ENCODE measurements around the gene FBP2.
"Not testable (repeated sequence)": the region's sequence is repeated elsewhere in the genome, so short reads cannot be mapped to it uniquely, and the experiment has no call there.

FBP2 gene

GRCh38 chr9:94581728-94582127, 11.9 kb downstream of the FBP2 start:
- Histone ChIP-seq H3K27me3 (ENCODE audit: control insufficient read depth, insufficient read depth, low read length) (peaks cover 23% of the 10 kb centered on the region), H3K4me1 (ENCODE audit: control insufficient read depth, insufficient read depth, low read length) (no peaks in the 10 kb centered on the region), H3K9me3 (replicated peaks; ENCODE audit: low read length) (no peaks in the 10 kb centered on the region), H3K36me3 (ENCODE audit: insufficient read depth, low read length) (no peaks in the 10 kb centered on the region), H3K4me2 (ENCODE audit: low read length) (no peak overlapping the region), H3K9ac (ENCODE audit: low read depth, low read length) (no peak overlapping the region), H3K4me3 (ENCODE audit: low read length) (no peak overlapping the region)

DNA sequence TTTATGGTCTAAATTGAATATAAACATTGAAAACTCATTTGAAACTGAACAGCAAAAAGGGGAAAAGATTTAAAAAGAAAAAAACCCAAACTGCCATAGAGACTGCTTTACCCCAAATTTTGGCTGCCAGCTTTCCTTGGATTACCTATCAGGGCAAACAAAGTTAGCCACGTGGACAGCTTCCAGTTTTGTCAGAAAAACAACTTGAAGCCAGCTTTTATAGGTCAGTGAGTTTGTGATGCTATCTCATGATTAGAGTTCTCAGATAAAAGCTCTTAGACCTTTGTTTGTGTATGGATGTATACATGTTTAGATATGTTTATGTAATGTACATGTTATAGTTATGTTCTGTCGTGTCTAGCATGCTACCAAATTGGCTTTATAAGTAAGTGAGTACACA, 16.1 kb downstream of the FBP2 start:
- Histone ChIP-seq H3K4me2 (ENCODE audit: low read length) (no peak overlapping the region), H3K4me3 (ENCODE audit: low read length) (no peak overlapping the region), H3K4me1 (ENCODE audit: control insufficient read depth, insufficient read depth, low read length) (no peaks in the 10 kb centered on the region), H3K9me3 (replicated peaks; ENCODE audit: low read length) (no peaks in the 10 kb centered on the region), H3K27me3 (ENCODE audit: control insufficient read depth, insufficient read depth, low read length) (peaks cover 17% of the 10 kb centered on the region), H3K9ac (ENCODE audit: low read depth, low read length) (no peak overlapping the region), H3K36me3 (ENCODE audit: insufficient read depth, low read length) (no peaks in the 10 kb centered on the region)

DNA sequence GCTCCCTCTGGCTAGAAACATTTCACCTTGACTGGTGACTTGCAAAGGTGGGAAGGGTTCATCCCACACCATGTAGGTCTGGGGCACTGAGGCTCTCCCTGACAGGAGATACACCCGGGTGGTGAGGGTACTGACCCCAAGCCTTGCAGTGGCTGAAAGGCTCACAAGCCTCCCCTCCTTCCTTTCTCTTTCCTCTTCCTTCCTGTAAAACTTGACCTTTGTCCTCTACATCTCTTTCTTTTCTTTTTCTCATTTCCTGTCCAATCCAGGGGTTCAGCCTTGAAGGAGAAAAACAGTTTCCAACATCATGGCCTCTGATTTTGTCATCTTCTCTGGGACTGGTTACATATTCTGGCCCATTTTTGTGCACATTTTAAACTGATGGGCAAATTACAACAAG, 16.6 kb downstream of the FBP2 start:
- Histone ChIP-seq H3K4me2 (ENCODE audit: low read length) (no peak overlapping the region), H3K4me1 (ENCODE audit: control insufficient read depth, insufficient read depth, low read length) (no peaks in the 10 kb centered on the region), H3K4me3 (ENCODE audit: low read length) (no peak overlapping the region), H3K9ac (ENCODE audit: low read depth, low read length) (no peak overlapping the region), H3K36me3 (ENCODE audit: insufficient read depth, low read length) (no peaks in the 10 kb centered on the region), H3K27me3 (ENCODE audit: control insufficient read depth, insufficient read depth, low read length) (peaks cover 17% of the 10 kb centered on the region), H3K9me3 (replicated peaks; ENCODE audit: low read length) (no peaks in the 10 kb centered on the region)

GRCh38 chr9:94576131-94576530, 17.5 kb downstream of the FBP2 start:
- H3K36me3 ChIP-seq (ENCODE audit: insufficient read depth, low read length): no peaks in the 10 kb centered on the region
- no peak overlapping the region for H3K9ac ChIP-seq (ENCODE audit: low read depth, low read length)
- H3K4me2 ChIP-seq (ENCODE audit: low read length): no peak overlapping the region
- H3K4me1 ChIP-seq (ENCODE audit: control insufficient read depth, insufficient read depth, low read length): no peaks in the 10 kb centered on the region
- H3K27me3 ChIP-seq (ENCODE audit: control insufficient read depth, insufficient read depth, low read length): peaks cover 18% of the 10 kb centered on the region
- no peaks in the 10 kb centered on the region for H3K9me3 ChIP-seq (replicated peaks; ENCODE audit: low read length)
- no peak overlapping the region for H3K4me3 ChIP-seq (ENCODE audit: low read length)

- no peak overlapping the region for H3K4me3 ChIP-seq (ENCODE audit: low read length)
- H3K4me1 ChIP-seq (ENCODE audit: control insufficient read depth, insufficient read depth, low read length): no peaks in the 10 kb centered on the region
- no peaks in the 10 kb centered on the region for H3K36me3 ChIP-seq (ENCODE audit: insufficient read depth, low read length)
- peaks cover 30% of the 10 kb centered on the region for H3K27me3 ChIP-seq (ENCODE audit: control insufficient read depth, insufficient read depth, low read length)
- no peak overlapping the region for H3K4me2 ChIP-seq (ENCODE audit: low read length)
- no peaks in the 10 kb centered on the region for H3K9me3 ChIP-seq (replicated peaks; ENCODE audit: low read length)
- H3K9ac ChIP-seq (ENCODE audit: low read depth, low read length): no peak overlapping the region
Observed at GRCh38 chr9:94568972-94569712, 24.5 kb downstream of the FBP2 start.

DNA sequence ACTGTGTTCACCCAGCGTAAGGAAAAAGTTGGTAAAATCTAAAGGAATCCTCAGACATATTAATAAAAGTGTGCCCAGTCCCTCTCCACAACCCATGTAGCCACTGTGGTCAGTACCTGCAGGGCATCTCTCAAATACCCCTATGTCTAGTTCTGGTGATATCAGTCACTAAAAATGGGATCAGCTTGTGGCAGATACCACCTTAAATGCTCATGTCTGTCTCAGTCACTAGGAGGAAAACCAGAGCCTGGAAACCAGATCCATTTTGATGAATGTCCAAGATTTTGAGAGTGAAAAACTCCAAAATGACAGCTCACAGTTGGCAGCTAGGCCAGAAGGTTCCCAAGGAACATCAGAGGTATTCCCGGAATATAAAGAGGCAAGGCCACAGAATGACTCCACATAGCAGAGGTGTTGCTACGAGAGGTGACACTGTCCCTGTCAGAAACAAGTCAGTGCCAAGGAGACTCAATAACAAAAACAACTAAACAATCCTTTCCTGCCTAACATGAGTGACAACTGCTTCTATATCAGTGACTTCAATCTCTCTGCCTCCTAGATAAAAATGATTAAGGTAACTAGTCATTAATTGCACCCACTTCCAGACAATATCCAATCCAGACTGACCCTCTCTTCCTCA, 25.3 kb downstream of the FBP2 start:
- Histone ChIP-seq H3K27me3 (ENCODE audit: control insufficient read depth, insufficient read depth, low read length) (peaks cover 27% of the 10 kb centered on the region), H3K4me3 (ENCODE audit: low read length) (no peak overlapping the region), H3K4me2 (ENCODE audit: low read length) (no peak overlapping the region), H3K9me3 (replicated peaks; ENCODE audit: low read length) (no peaks in the 10 kb centered on the region), H3K4me1 (ENCODE audit: control insufficient read depth, insufficient read depth, low read length) (no peaks in the 10 kb centered on the region), H3K36me3 (ENCODE audit: insufficient read depth, low read length) (no peaks in the 10 kb centered on the region), H3K9ac (ENCODE audit: low read depth, low read length) (no peak overlapping the region)

- Histone ChIP-seq H3K4me1 (ENCODE audit: control insufficient read depth, insufficient read depth, low read length) (no peaks in the 10 kb centered on the region), H3K36me3 (ENCODE audit: insufficient read depth, low read length) (no peaks in the 10 kb centered on the region), H3K9me3 (replicated peaks; ENCODE audit: low read length) (no peaks in the 10 kb centered on the region), H3K4me2 (ENCODE audit: low read length) (no peak overlapping the region), H3K4me3 (ENCODE audit: low read length) (no peak overlapping the region), H3K27me3 (ENCODE audit: control insufficient read depth, insufficient read depth, low read length) (peaks cover 27% of the 10 kb centered on the region), H3K9ac (ENCODE audit: low read depth, low read length) (no peak overlapping the region)
Observed at GRCh38 chr9:94567271-94567670, 26.4 kb downstream of the FBP2 start.

DNA sequence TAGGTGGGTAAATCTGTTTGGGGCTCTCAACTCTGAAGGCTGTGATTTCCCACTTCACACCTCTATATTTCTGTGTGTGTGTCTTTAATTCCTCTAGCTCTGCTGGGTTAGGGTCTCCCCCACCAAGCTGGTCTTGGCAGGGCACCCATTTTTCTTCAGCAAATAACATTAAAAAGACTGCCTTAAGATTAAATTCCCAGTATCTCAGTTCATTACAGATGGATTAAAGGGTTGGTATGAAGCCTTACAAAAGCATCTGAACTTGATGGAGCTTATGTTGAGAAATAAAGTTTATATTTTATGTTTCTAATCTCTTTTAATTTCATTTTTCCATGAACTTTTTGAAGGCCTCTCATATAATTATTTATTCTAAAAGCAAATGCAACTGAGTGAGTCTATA, 27.1 kb downstream of the FBP2 start:
- H3K4me1 ChIP-seq (ENCODE audit: control insufficient read depth, insufficient read depth, low read length): no peaks in the 10 kb centered on the region

DNA sequence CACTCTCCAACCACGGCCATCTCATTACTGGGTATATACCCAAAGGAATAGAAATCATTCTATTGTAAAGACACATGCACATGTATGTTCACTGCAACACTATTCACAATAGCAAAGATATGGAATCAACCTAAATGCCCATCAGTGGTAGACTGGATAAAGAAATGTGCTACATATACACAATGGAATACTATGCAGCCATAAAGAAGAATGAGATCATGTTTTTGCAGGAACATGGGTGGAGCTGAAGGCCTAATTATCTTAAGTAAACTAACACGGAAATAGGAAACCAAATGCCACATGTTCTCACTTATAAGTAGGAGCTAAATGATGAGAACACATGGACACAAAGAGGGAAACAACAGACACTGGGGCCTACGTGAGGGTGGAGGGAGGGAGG, 29.3 kb downstream of the FBP2 start:
- H3K4me2 ChIP-seq (ENCODE audit: low read length); H3K9ac ChIP-seq (ENCODE audit: low read depth, low read length); H3K36me3 ChIP-seq (ENCODE audit: insufficient read depth, low read length); H3K4me1 ChIP-seq (ENCODE audit: control insufficient read depth, insufficient read depth, low read length); H3K4me3 ChIP-seq (ENCODE audit: low read length); H3K9me3 ChIP-seq (replicated peaks; ENCODE audit: low read length): not testable (repeated sequence)
- H3K27me3 ChIP-seq (ENCODE audit: control insufficient read depth, insufficient read depth, low read length): peaks cover 14% of the 10 kb centered on the region

More for the DNA sequence above, 27.1 kb downstream of the FBP2 start:
- H3K9ac ChIP-seq (ENCODE audit: low read depth, low read length): no peak overlapping the region
- no peaks in the 10 kb centered on the region for H3K9me3 ChIP-seq (replicated peaks; ENCODE audit: low read length)
- no peak overlapping the region for H3K4me2 ChIP-seq (ENCODE audit: low read length)
- no peak overlapping the region for H3K4me3 ChIP-seq (ENCODE audit: low read length)
- no peaks in the 10 kb centered on the region for H3K36me3 ChIP-seq (ENCODE audit: insufficient read depth, low read length)
- peaks cover 27% of the 10 kb centered on the region for H3K27me3 ChIP-seq (ENCODE audit: control insufficient read depth, insufficient read depth, low read length)

DNA sequence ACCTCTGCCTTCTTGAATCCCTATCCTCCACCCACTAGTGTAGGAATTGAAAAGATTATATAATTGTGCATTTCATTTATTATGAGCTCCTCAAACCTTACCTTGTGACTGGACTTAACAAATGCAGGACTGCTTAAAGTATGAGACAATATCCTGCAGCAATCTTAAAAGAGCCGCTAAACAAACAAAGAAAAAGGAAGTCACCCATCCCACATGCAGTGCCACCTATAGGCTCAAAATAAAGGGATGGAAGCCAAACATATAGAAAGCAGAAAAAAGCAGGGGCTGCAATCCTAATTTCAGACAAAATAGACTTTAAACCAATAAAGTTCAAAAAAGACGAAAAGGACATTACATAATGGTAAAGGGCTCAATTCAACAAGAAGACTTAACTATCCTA, 30.1 kb downstream of the FBP2 start:
- no peaks in the 10 kb centered on the region for H3K36me3 ChIP-seq (ENCODE audit: insufficient read depth, low read length)
- H3K9me3 ChIP-seq (replicated peaks; ENCODE audit: low read length): no peaks in the 10 kb centered on the region
- H3K27me3 ChIP-seq (ENCODE audit: control insufficient read depth, insufficient read depth, low read length): peaks cover 8% of the 10 kb centered on the region
- no peaks in the 10 kb centered on the region for H3K4me1 ChIP-seq (ENCODE audit: control insufficient read depth, insufficient read depth, low read length)
- H3K4me2 ChIP-seq (ENCODE audit: low read length): no peak overlapping the region
- H3K9ac ChIP-seq (ENCODE audit: low read depth, low read length): no peak overlapping the region
- H3K4me3 ChIP-seq (ENCODE audit: low read length): no peak overlapping the region

- Histone ChIP-seq H3K4me2 (ENCODE audit: low read length) (no peak overlapping the region), H3K4me3 (ENCODE audit: low read length) (no peak overlapping the region), H3K27me3 (ENCODE audit: control insufficient read depth, insufficient read depth, low read length) (no peaks in the 10 kb centered on the region), H3K9ac (ENCODE audit: low read depth, low read length) (no peak overlapping the region), H3K9me3 (replicated peaks; ENCODE audit: low read length) (no peaks in the 10 kb centered on the region), H3K4me1 (ENCODE audit: control insufficient read depth, insufficient read depth, low read length) (no peaks in the 10 kb centered on the region), H3K36me3 (ENCODE audit: insufficient read depth, low read length) (no peaks in the 10 kb centered on the region)
Observed at GRCh38 chr9:94560237-94560636, 33.4 kb downstream of the FBP2 start.

DNA sequence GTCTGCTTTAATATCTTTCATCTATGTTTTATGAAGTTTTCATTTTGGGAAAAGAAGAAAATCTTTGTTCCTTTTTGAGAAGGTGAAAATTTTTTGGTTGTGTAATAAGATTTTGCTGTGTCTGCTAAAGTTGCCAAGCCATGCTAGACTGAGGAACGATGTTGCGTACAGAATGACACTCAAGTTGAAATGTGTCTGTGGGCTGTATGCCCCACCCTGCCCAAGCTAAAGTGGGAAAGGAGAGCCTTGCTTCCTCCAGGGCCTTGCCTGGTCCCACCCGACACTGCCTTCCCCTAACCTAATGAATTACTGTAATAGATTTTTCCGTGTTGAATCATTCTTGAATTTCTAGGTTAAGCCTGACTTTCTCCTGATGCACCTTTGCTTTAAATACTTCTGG, 36.2 kb downstream of the FBP2 start:
- Histone ChIP-seq H3K27me3 (ENCODE audit: control insufficient read depth, insufficient read depth, low read length) (no peaks in the 10 kb centered on the region), H3K4me2 (ENCODE audit: low read length) (no peak overlapping the region), H3K36me3 (ENCODE audit: insufficient read depth, low read length) (no peaks in the 10 kb centered on the region), H3K4me1 (ENCODE audit: control insufficient read depth, insufficient read depth, low read length) (no peaks in the 10 kb centered on the region), H3K9me3 (replicated peaks; ENCODE audit: low read length) (no peaks in the 10 kb centered on the region), H3K4me3 (ENCODE audit: low read length) (no peak overlapping the region), H3K9ac (ENCODE audit: low read depth, low read length) (no peak overlapping the region)
